Left kidney (tissue), 2 donors: ENCODE measurements around the gene CASZ1. TPM values are rescaled to one million over a fixed set of nuclear protein-coding genes. Genes with fewer than 3 reads are reported as not detected.

ENCODE experiments used
- DNase-seq: peaks from one replicate; pipeline ENCODE4 v3.0.0-alpha.2; 2013
- polyA plus RNA-seq: library from polyadenylated mRNA; unstranded; fragments of 120-200 nt; gene quantifications from one replicate; pipeline ENCODE4 v1.2.1, GENCODE V29; 2013; ENCODE audit not compliant: insufficient read length

Gene CASZ1
- polyA plus RNA-seq, 1 donor = 18.0 TPM

GRCh38 chr1:10672343-10673050 lies 123.9 kb downstream of the CASZ1 start:
- no peak for DNase-seq

GRCh38 chr1:10671622-10672342 lies 124.7 kb downstream of the CASZ1 start:
- no peak for DNase-seq

DNA sequence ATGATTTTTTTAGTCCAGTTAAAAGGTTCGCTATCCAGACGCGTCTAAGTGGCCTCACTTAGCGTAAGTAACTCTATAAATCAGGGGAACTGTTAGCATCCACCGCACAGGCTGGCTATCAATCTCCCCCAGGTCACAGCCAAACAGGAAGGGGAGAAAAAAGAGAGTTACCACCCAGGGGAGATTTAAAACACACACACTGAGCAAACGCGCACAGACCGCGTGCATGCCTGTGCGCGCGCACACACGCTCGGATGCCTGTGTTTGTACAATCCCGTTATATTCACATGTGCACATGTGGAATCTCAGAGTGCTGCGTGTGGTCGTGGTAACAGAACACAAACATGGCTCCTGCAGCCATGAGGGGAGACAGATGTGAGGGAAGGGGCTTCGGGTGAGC lies 125.4 kb downstream of the CASZ1 start:
- DNase-seq = no peak

DNA sequence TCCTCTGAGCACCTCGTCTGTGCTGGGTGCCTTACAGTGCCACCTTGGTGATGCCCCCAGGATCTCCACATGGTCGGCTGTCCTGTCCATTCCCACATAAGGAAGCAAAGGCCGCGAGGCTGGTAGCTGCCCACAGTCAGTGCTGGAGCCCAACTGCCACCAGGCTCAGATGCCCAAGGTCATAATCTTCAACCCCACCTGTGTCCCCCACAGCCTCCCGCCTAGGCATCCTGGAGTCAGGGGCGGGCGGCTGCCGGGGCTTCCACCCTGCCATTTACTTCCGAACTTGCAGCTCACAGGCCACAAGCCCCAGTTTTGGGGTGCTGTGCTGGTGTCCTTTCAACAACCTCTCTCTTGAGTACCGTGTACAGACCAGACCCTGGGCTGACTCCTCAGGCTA lies 126.3 kb downstream of the CASZ1 start:
- no peak for DNase-seq

DNA sequence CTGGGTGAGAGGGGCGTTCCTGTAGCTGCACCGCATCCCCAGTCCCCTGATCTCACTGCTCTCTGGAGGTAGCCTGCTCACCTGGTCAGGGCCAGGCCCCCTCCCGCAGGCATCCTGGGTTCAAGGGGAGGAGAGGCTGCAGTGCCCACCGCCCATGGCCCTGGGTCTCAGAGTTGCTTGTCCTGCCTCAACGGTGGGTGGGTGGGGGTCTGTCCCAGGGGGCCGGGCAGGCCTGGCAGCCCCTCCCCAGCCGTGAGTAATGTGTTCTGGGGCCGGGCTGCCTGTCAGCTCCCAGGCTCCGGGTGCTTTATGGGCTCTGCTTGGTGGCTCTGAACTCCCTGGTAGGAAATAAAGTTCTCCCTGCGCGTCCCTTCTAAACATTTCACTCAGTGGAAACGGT lies 126.9 kb downstream of the CASZ1 start:
- DNase-seq = no peak

GRCh38 chr1:10667861-10668761 lies 128.3 kb downstream of the CASZ1 start:
- DNase-seq = no peak

- no peak for DNase-seq
These were observed 130.3 kb downstream of the CASZ1 start for GRCh38 chr1:10665930-10666850.

- no peak for DNase-seq
These were observed 131.2 kb downstream of the CASZ1 start for GRCh38 chr1:10665226-10665625.

- DNase-seq = no peak
These were observed 132.2 kb downstream of the CASZ1 start for GRCh38 chr1:10664251-10664650.

DNA sequence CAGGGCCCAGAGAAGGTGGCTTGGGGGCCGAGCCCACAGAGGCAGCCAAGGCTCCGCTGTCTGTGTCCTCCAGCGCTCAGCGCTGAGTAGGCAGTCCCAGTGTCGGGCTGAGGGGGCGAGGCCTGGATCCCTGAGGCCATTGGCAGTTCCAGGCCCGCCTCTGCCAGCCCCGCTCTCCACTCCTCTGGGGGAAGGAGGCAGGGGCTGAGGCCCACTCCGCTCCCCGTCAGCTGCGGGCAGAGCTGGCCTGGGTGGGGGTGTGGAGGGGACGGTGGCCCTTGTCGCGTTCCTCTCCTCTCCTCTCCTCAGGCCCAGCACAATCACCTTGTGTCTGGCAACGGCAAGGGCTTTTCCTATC lies 132.8 kb downstream of the CASZ1 start:
- DNase-seq = peak; percentile 73

- DNase-seq = no peak
These were observed 133.4 kb downstream of the CASZ1 start for GRCh38 chr1:10662824-10663677.

DNA sequence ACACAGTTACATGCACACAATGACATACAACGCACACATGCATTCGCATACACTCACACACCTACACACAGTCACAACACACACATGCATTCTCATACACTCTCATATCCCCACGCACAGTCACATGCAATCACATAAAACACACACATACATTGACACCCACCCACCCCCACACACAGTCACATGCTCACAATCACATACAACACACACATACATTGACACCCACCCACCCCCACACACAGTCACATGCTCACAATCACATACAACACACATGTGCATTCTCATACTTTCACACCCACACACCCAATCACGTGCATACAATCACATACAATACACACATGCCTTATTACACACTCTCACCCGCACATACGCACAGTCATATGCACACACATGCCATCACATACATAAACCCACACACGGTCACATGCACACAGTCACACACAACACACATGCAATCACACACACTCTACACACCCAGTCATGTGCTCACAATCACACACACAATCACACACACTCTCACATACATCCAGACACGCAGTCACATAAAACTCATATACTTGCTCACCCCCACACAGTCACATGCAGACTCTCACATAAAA lies 134.3 kb downstream of the CASZ1 start:
- DNase-seq = no peak

DNA sequence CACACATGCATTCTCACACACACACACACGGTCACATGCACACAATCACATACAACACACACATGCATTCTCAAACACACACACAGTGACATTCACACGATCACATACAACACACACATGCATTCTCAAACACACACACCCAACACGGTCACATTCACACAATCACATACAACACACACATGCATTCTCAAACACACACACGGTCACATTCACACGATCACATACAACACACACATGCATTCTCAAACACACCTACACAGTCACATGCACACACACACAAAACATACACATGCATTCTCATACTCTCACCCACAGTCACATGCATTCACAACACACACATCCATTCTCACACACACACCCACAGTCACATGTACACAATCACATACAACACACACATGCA lies 135.0 kb downstream of the CASZ1 start:
- DNase-seq = no peak

DNA sequence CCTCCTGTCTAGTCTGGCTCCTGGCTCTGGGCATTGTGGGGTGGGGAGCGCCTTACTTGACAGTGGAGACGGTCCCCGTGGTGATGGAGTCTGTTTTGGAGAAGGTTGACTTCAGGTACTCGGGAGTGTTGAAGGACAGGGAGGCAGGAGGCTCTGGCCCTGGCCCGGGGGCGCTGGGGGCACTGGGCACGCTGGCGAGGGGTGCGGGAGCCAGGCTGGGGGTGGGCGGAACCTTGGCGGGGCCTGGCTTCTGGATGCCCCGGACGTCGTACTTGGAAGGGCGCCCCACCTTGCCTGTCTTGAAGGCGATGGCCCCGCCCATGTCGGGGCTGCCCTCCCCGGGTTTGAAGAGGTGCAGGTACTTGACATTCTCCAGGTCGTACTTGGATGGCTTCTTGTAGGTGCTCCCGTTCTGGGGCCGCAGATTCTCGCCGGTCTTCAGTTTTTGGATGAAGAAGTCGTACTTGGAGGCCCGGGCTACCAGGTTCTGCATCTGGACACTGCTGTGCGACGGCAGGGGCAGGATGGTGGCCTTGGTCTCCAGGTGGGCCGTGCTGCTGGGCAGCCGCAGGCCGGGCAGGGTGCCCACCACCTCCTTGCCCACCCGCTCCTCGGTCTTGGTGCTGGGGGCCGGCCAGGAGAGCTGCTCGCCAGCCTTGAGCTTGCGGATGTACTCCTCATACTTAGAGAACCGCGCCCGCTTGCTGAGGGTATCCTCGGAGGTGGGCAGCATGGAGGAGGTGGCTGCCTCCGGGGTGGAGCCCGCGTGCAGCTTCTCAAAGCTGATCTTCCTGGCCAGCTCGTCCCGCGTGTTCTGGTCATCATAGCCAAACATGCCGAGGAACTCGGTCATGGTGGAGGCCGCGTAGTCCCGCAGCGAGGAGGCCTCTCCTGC lies 136.6 kb downstream of the CASZ1 start:
- no peak for DNase-seq

DNA sequence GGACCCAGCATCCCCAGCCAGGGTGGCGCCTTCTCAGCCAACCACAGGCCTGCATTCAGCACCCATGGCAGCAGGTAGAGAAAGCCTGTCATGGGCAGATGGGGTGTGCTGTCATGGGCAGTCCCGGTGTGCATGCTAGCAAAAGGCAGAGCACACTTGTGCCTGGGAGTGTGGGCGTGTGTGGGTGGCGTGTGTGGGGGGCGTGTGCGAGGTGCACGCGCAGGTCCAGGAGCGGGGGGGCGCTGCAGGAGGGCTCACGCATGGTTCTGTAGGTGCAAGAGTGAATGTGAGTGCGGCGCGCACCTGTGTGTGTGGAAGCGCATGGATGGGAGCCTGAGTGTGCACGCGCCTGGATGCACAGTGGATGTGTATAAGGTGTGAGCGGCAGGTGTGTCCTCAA lies 137.2 kb downstream of the CASZ1 start:
- DNase-seq = no peak

DNA sequence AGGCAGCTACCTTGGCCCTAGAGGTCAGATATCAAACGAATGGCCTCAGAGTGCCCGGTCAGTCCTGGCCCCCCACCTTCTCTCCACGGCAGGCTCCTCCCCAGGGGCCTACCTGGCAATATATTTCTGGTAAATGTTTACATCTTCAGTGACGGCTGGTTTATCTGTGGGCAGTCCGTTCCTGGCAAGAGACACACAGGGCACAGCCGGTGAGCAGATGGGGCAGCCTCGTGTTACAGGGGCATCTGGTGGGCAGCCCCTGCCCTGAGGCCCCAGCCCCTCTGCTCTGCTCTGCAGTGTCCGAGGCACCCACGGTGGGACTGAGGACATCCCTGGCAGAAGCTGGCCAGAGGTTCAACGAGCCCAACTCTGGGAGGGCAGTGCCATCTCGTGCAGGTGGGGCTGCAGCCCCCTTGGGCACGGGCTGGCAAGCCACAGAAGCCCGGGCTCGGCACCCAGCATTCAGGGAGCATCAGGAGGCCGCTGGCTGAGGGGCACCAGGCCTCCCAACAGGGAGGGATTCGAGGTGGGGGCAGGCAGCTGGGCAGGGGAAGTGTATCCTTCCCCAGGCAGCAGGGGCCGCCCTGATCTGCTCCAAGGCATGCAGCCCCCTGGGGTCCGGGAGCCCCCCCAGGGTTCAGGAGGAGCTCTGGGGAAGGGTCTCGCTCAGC lies 137.9 kb downstream of the CASZ1 start:
- no peak for DNase-seq

DNA sequence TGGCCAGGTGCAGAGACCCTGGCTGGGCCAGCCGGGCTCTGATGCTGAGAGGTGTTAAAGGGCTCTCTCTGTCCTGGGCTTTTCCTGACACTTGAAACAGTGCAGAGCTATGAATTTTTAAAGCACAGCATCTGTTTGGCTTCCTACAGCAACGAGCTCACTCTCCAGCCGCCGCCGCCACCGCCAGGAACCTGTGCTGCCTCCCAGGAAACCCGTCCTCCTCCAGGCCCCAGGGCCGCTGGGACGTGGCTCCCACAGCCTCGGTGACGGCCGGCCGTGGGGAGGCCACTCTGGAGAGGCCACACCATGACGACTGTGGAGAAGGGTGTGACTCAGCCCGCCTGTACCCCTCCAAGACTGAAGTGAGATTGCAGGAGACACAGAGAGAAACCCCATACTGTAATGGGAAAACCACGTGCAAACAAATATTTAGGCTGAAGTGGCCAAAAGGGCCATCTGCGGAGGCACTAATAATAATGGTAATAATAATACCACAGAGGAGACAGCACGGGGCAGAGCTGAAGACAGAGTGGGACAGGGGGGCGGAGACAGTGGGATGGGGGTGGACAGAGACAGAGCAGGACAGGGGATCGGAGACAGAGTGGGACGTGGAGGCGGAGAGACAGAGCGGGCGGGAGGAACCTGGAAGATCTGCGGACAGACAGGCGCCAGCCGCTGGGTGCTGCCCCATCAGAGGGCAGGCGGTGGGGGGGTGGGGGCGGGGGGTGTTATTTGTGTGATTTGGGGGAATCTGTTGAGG lies 139.2 kb downstream of the CASZ1 start:
- no peak for DNase-seq

DNA sequence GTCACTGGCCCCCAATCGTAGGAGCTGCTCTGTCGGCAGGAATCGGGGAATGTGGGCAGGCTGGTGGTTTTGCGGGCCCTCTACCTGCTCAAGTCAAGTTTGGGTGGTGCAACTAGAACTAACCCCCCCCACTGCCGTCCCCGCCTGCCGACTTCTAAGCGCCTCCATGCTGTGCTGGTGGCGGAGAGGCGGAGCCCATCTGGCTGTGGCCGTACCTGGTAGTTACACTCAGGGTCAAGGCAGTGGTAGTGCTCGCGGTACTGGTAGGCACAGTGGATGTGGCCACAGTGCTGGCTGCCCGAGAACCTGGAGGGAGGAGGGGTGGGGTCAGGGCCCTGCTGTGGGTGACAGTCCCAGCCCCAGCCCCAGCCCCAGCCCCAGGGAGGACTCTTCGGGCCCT lies 140.0 kb downstream of the CASZ1 start:
- DNase-seq = no peak
